ENCODE measurements around the gene PURA. TPM values are rescaled to one million over a fixed set of nuclear protein-coding genes. Genes with fewer than 3 reads are reported as not detected.
A peak's percentile ranks its signal among the peaks of the same experiment; 100 is the strongest.

PURA gene
- total RNA-seq, 1 donor from 2014 or later: 11.4 TPM

DNA sequence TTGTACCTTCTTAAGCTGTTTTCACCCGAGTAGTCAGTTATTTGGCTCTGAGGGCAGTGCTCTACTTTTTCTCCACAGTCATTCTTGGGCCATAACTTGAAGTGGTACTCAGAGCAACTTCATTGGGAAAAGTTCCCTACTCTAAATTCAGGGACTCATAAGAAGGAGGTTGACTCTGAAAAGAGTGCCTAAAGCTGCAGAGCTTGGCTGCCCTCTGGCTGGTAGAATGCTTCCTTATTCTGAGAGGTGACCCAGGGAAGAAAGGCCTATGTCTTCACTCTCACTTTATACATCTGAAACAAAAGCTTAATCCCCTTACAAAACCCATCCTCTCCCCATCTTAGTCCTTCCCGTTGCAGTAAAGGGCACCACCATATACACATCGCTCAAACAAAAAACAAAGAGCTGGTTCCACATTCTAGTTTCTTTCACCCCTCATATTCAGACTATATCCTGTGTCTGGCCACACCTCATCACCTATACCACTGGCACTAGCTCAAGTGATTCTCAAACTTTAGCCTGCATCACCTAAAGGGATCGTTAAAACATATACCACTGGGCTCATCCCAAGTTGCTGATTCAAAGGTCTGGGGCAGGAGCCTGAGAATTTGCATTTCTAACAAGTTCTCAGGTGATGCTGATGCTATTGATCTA is 19.7 kb downstream of the PURA start:
- Mint-ChIP-seq H3K36me3 (ENCODE audit: unreplicated experiment) (no peaks in the 10 kb centered on the region), H3K4me1 (ENCODE audit: unreplicated experiment) (peaks cover 8% of the 10 kb centered on the region), H3K4me3 (ENCODE audit: unreplicated experiment) (no peak overlapping the region), H3K27me3 (ENCODE audit: unreplicated experiment) (no peaks in the 10 kb centered on the region), H3K27ac (ENCODE audit: unreplicated experiment) (no peak overlapping the region), H3K9me3 (ENCODE audit: unreplicated experiment) (no peaks in the 10 kb centered on the region)
- no peak for TF ChIP-seq CTCF (IDR thresholded peaks at IDR 0.05)
- no peak for DNase-seq (ENCODE audit: extremely low spot score, unreplicated experiment)

GRCh38 chr5:140134277-140134935 is 20.5 kb downstream of the PURA start:
- no peak for DNase-seq (ENCODE audit: extremely low spot score, unreplicated experiment)
- Mint-ChIP-seq H3K4me3 (ENCODE audit: unreplicated experiment) (no peak overlapping the region), H3K9me3 (ENCODE audit: unreplicated experiment) (peaks cover 6% of the 10 kb centered on the region), H3K27ac (ENCODE audit: unreplicated experiment) (no peak overlapping the region), H3K4me1 (ENCODE audit: unreplicated experiment) (peaks cover 8% of the 10 kb centered on the region), H3K27me3 (ENCODE audit: unreplicated experiment) (no peaks in the 10 kb centered on the region), H3K36me3 (ENCODE audit: unreplicated experiment) (no peaks in the 10 kb centered on the region)
- no peak for TF ChIP-seq CTCF (IDR thresholded peaks at IDR 0.05)

- TF ChIP-seq CTCF (IDR thresholded peaks at IDR 0.05): no peak
- Mint-ChIP-seq H3K4me3 (ENCODE audit: unreplicated experiment) (no peak overlapping the region), H3K27ac (ENCODE audit: unreplicated experiment) (no peak overlapping the region), H3K27me3 (ENCODE audit: unreplicated experiment) (no peaks in the 10 kb centered on the region), H3K36me3 (ENCODE audit: unreplicated experiment) (no peaks in the 10 kb centered on the region), H3K4me1 (ENCODE audit: unreplicated experiment) (peaks cover 8% of the 10 kb centered on the region), H3K9me3 (ENCODE audit: unreplicated experiment) (peaks cover 10% of the 10 kb centered on the region)
- DNase-seq (ENCODE audit: extremely low spot score, unreplicated experiment): peak; percentile 63
Measured at GRCh38 chr5:140135127-140135526, 21.2 kb downstream of the PURA start.

DNA sequence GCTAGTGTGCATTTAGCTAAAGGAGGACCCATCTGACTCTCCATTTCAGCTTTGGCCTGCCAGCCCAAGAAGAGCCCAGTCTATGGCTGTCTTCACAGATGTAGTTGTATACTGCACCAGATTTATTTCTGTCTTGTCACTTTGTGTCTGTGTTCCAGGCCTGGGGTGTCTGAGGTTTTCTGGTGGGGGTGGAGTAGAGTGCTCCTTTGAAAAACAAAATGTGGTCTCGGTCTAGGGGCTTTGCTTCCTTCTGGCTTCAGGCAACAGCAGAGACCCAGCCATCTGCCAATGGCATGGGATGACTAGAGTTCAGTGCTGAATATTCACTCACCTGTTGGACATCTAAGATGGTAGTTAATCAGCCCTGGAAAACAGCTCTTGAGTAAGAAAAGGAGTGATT is 22.7 kb downstream of the PURA start:
- no peak overlapping the region for H3K27ac Mint-ChIP-seq (ENCODE audit: unreplicated experiment)
- H3K4me1 Mint-ChIP-seq (ENCODE audit: unreplicated experiment): peaks cover 8% of the 10 kb centered on the region
- no peak for TF ChIP-seq CTCF (IDR thresholded peaks at IDR 0.05)
- H3K27me3 Mint-ChIP-seq (ENCODE audit: unreplicated experiment): peaks cover 3% of the 10 kb centered on the region
- DNase-seq (ENCODE audit: extremely low spot score, unreplicated experiment): peak; percentile 13
- H3K4me3 Mint-ChIP-seq (ENCODE audit: unreplicated experiment): no peak overlapping the region
- H3K9me3 Mint-ChIP-seq (ENCODE audit: unreplicated experiment): peaks cover 10% of the 10 kb centered on the region
- H3K36me3 Mint-ChIP-seq (ENCODE audit: unreplicated experiment): no peaks in the 10 kb centered on the region

GRCh38 chr5:140140435-140140834 is 26.5 kb downstream of the PURA start:
- peaks cover 10% of the 10 kb centered on the region for H3K9me3 Mint-ChIP-seq (ENCODE audit: unreplicated experiment)
- no peaks in the 10 kb centered on the region for H3K36me3 Mint-ChIP-seq (ENCODE audit: unreplicated experiment)
- DNase-seq (ENCODE audit: extremely low spot score, unreplicated experiment): peak; percentile 23
- no peak overlapping the region for H3K27ac Mint-ChIP-seq (ENCODE audit: unreplicated experiment)
- no peak overlapping the region for H3K4me3 Mint-ChIP-seq (ENCODE audit: unreplicated experiment)
- no peak for TF ChIP-seq CTCF (IDR thresholded peaks at IDR 0.05)
- H3K27me3 Mint-ChIP-seq (ENCODE audit: unreplicated experiment): peaks cover 3% of the 10 kb centered on the region
- H3K4me1 Mint-ChIP-seq (ENCODE audit: unreplicated experiment): peaks cover 5% of the 10 kb centered on the region
